Sigmoid colon (tissue), 3 donors: ENCODE measurements around the gene LDB2.

Experiments
- POLR2A ChIP-seq, 2 donors: fragments of 450-650 bp; IDR thresholded peaks; one replicate each; pipeline ENCODE4 v1.6.1; 2016; ENCODE audit warnings: antibody characterized with exemption in 2 of 2, mild to moderate bottlenecking in 2 of 2, moderate library complexity in 2 of 2
- TF ChIP-seq, protein P1 (sequence below), 4 experiments: fragments of 450-650 bp in 3 of 4; fragments of 200-600 bp in 1 of 4; IDR thresholded peaks; one replicate each; pipeline ENCODE4 v1.5.1; 2016 to 2019; ENCODE audit warnings: antibody characterized with exemption in 4 of 4, mild to moderate bottlenecking in 3 of 4, moderate library complexity in 2 of 4

- no peak for TF ChIP-seq POLR2A (IDR thresholded peaks at IDR 0.05)
- TF ChIP-seq, protein P1, sequence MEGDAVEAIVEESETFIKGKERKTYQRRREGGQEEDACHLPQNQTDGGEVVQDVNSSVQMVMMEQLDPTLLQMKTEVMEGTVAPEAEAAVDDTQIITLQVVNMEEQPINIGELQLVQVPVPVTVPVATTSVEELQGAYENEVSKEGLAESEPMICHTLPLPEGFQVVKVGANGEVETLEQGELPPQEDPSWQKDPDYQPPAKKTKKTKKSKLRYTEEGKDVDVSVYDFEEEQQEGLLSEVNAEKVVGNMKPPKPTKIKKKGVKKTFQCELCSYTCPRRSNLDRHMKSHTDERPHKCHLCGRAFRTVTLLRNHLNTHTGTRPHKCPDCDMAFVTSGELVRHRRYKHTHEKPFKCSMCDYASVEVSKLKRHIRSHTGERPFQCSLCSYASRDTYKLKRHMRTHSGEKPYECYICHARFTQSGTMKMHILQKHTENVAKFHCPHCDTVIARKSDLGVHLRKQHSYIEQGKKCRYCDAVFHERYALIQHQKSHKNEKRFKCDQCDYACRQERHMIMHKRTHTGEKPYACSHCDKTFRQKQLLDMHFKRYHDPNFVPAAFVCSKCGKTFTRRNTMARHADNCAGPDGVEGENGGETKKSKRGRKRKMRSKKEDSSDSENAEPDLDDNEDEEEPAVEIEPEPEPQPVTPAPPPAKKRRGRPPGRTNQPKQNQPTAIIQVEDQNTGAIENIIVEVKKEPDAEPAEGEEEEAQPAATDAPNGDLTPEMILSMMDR (IDR thresholded peaks at IDR 0.05), result no peak
Observed at GRCh38 chr4:16684935-16685334, 213.5 kb downstream of the LDB2 start.
